Measurements from ENCODE around the gene FLRT1. TPM values are rescaled to one million over a fixed set of nuclear protein-coding genes. Genes with fewer than 3 reads are reported as not detected.
"Not testable (repeated sequence)": the region's sequence is repeated elsewhere in the genome, so short reads cannot be mapped to it uniquely, and the experiment has no call there.

The FLRT1 gene
- polyA plus RNA-seq, 2 of the 4 experiments (the other 2 are of a cell fraction): 0.10 to 0.31 TPM

DNA sequence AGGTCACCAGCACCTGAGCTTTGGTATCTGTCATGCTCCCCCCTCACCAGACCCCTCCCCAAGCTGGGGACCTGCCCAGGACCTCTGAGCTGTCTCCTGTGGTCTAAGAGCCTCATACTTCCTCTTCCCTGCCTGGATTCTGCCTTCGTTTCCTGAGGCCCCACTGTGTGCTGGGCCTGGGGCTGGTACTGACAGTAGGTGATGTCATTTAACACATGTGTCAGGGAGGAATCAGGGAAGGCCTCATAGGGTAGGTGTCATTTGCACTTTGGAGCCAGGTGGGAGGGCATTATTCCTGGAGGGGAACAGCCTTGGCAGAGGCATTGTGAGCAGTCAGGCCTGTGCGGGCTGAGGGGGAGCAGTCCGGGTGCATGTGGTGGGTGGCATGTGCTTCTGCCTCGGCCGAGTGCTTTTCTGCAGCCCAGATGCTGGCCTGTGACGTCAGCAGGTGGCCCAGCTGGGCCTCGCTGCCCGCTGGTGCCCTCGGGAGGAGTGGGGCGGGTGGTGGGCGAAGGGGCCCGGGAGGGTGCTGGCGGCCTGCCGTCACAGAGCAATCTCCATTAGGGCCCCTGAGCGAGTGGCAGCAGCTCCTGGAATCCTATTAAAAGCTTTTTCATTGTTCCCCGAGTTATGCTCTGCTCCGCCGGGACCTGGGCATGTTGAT is 9.1 kb downstream of the FLRT1 start:
- ChIA-PET CTCF (interaction anchor here (0.7 to 11.5 kb wide), 2 partner anchors 11 to 105 kb away, joined by 3 to 174 read pairs; no protein-coding TSS in a partner anchor), POLR2A (no interaction called here)
- DNase-seq (ENCODE audit: low read depth in 1 of 2, low spot score in 1 of 2) (no peak), FAIRE-seq (no peak), ATAC-seq (no peak)
- Histone ChIP-seq H3K4me2 (no peak overlapping the region), H3K9me3 (no peaks in the 10 kb centered on the region), H3K4me1 (no peaks in the 10 kb centered on the region), H3K4me3 (no peak overlapping the region), H3K27ac (no peak overlapping the region)
- WGBS (ENCODE audit: missing lambda C conversion rate): 69% methylated on average over 9 of the region's 18 CpGs
- TF ChIP-seq ZFP36 (IDR thresholded peaks at IDR 0.05; ENCODE audit: borderline replicate concordance, partially characterized antibody) (peak; percentile 16), HEYL (CRISPR knock-in tag; IDR thresholded peaks at IDR 0.05) (no peak), RCOR1 (IDR thresholded peaks at IDR 0.05; ENCODE audit: low read depth, low read length) (no peak)

DNA sequence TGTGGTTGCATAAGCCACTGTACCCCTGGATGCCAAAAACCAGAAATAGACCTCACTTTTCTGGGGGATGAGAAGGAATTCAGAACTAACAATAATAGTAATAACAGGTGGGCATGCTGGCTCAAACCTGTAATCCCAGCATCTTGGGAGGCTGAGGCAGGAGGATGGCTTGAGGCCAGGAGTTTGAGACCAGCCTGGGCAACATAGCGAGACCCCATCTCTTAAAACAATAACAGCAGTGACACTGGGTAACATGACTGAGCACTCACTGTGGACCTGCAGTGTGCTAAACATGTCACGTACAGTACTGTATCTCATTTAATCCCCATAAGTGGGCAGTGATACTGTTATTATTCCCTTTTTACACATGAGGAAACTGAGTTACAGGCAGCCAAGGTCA is 10.0 kb downstream of the FLRT1 start:
- ATAC-seq: no peak
- CTCF ChIA-PET: interaction anchor here (11.5 kb wide), 1 partner anchor 104 kb away, joined by 174 read pairs; no protein-coding TSS in a partner anchor
- H3K27ac ChIP-seq: no peak overlapping the region
- no peak overlapping the region for H3K4me2 ChIP-seq
- no peaks in the 10 kb centered on the region for H3K4me1 ChIP-seq
- 100% methylated on average over 2 of the region's 2 CpGs for WGBS (ENCODE audit: missing lambda C conversion rate)
- POLR2A ChIA-PET: no interaction called here
- no peak for FAIRE-seq
- DNase-seq (ENCODE audit: low read depth in 1 of 2, low spot score in 1 of 2): no peak
- H3K9me3 ChIP-seq: no peaks in the 10 kb centered on the region
- H3K4me3 ChIP-seq: no peak overlapping the region
- no peak for TF ChIP-seq RCOR1 (IDR thresholded peaks at IDR 0.05; ENCODE audit: low read depth, low read length)
- TF ChIP-seq EHF (CRISPR knock-in tag; IDR thresholded peaks at IDR 0.05): no peak
- TF ChIP-seq EP300 (IDR thresholded peaks at IDR 0.05): no peak
- TF ChIP-seq ZFP36 (IDR thresholded peaks at IDR 0.05; ENCODE audit: borderline replicate concordance, partially characterized antibody): no peak
- TF ChIP-seq CEBPB (IDR thresholded peaks at IDR 0.05): no peak
- TF ChIP-seq SREBF2 (IDR thresholded peaks at IDR 0.05): no peak
- TF ChIP-seq, protein P1, sequence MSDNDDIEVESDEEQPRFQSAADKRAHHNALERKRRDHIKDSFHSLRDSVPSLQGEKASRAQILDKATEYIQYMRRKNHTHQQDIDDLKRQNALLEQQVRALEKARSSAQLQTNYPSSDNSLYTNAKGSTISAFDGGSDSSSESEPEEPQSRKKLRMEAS (IDR thresholded peaks at IDR 0.05): no peak
- TF ChIP-seq JUN (IDR thresholded peaks at IDR 0.05): no peak
- TF ChIP-seq POLR2AphosphoS2 (conservative IDR thresholded peaks at IDR 0.05; ENCODE audit: low read length): no peak
- TF ChIP-seq, protein P2, sequence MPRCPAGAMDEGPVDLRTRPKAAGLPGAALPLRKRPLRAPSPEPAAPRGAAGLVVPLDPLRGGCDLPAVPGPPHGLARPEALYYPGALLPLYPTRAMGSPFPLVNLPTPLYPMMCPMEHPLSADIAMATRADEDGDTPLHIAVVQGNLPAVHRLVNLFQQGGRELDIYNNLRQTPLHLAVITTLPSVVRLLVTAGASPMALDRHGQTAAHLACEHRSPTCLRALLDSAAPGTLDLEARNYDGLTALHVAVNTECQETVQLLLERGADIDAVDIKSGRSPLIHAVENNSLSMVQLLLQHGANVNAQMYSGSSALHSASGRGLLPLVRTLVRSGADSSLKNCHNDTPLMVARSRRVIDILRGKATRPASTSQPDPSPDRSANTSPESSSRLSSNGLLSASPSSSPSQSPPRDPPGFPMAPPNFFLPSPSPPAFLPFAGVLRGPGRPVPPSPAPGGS (IDR thresholded peaks at IDR 0.05): no peak
- no peak for TF ChIP-seq FOSL2 (IDR thresholded peaks at IDR 0.05)
- TF ChIP-seq FOSL2 (CRISPR knock-in tag; IDR thresholded peaks at IDR 0.05): no peak
- TF ChIP-seq FOSB (CRISPR knock-in tag; IDR thresholded peaks at IDR 0.05): no peak
- TF ChIP-seq RAD21 (conservative IDR thresholded peaks at IDR 0.05 in 1 of 2, IDR thresholded peaks at IDR 0.05 in 1 of 2): no peak
- no peak for TF ChIP-seq HMGXB4 (CRISPR knock-in tag; IDR thresholded peaks at IDR 0.05; ENCODE audit: borderline replicate concordance)
- TF ChIP-seq BHLHE40 (IDR thresholded peaks at IDR 0.05; ENCODE audit: low read depth, low read length): no peak
- no peak for TF ChIP-seq CTCF (IDR thresholded peaks at IDR 0.05)

DNA sequence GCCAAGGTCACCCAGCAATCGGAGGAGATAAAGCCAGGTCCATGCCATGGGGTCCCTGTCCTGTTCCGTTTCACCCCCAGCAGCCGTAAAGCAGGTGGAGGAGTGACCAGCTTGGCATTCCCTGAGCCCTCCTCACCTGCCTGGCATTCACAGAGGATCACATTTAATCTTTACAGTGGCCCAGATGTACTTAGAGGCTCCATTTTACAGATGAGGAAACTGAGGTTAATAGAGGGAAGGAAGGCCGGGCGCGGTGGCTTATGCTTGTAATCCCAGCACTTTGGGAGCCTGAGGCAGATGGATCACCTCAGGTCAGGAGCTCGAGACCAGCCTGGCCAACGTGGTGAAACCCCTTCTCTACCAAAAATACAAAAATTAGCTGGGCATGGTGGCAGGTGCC is 11.6 kb downstream of the FLRT1 start:
- POLR2A ChIA-PET; H3K4me1 ChIP-seq; H3K4me3 ChIP-seq; FAIRE-seq; H3K27ac ChIP-seq; H3K4me2 ChIP-seq; DNase-seq (ENCODE audit: low read depth in 1 of 2, low spot score in 1 of 2); H3K9me3 ChIP-seq; ATAC-seq: not testable (repeated sequence)
- CTCF ChIA-PET: interaction anchor here (1.0 to 11.5 kb wide), 3 partner anchors 10 to 102 kb away, joined by 3 to 174 read pairs (median 4); no protein-coding TSS in a partner anchor
- 89% methylated on average over 8 of the region's 8 CpGs for WGBS (ENCODE audit: missing lambda C conversion rate)

All from A549 (cell line).